Gastrocnemius medialis (tissue), 4 donors: Measurements from ENCODE around the gene GAS7.

Source experiments
- CTCF ChIP-seq, 5 experiments: fragments of 450-650 bp in 3 of 5; fragments of 200-600 bp in 2 of 5; sonication (generic) in 2 of 5; IDR thresholded peaks in 4 of 5; conservative IDR thresholded peaks in 1 of 5; 1 replicate in 4 of 5; 2 replicates in 1 of 5; pipeline ENCODE4 v1.5.1; 2016 to 2019; ENCODE audit warnings: antibody characterized with exemption in 5 of 5, mild to moderate bottlenecking in 3 of 5, moderate library complexity in 3 of 5
- POLR2A ChIP-seq, 2 donors: fragments of 450-650 bp; IDR thresholded peaks; one replicate each; pipeline ENCODE4 v1.6.1; 2017; ENCODE audit warnings: antibody characterized with exemption in 2 of 2, mild to moderate bottlenecking in 2 of 2, moderate library complexity in 2 of 2

- TF ChIP-seq CTCF (IDR thresholded peaks at IDR 0.05 in 4 of 5, conservative IDR thresholded peaks at IDR 0.05 in 1 of 5) (no peak), POLR2A (IDR thresholded peaks at IDR 0.05) (no peak)
Observed at GRCh38 chr17:9951803-9952202, 246.6 kb downstream of the GAS7 start.
